ENCODE results near the gene SPATA21.
"Not testable (repeated sequence)": the region's sequence is repeated elsewhere in the genome, so short reads cannot be mapped to it uniquely, and the experiment has no call there.

The SPATA21 gene

DNA sequence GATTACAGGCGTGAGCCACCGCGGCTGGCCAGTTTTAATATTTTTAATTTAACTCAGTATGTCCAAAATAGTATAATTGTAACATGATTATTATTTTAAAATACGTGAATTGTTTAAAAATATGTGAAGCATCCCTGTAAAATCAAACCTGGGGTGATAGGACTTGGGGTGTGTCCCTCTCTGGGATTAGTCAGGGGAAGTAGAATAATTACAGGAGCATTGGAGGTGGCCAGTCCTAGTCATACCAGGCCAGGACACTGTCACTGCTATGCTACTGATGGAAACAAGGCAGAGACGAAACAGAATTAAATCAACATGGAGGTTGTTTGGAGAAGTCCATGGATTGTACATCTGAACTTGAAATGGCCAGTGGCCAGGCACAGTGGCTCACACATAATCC lies 53.3 kb downstream of the SPATA21 start:
- DNase-seq (ENCODE audit: low spot score), result no peak

DNA sequence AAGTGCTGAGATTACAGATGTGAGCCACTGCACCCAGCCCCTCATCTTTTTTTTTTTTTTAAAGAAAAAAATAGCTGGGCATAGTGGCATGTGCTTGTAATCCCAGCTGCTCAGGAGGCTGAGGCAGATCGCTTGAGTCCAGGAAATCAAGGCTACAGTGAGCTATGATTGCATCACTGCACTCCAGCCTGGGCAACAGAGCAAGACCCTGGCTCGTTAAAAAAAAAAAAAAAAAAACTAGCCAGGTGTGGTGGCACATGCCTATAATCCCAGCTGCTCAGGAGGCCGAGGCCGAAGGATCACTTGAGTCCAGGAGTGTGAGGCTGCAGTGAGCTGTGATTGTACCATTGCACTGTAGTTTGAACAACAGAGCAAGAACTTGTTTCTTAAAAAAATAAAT lies 56.4 kb downstream of the SPATA21 start:
- DNase-seq (ENCODE audit: low spot score), result no peak

DNA sequence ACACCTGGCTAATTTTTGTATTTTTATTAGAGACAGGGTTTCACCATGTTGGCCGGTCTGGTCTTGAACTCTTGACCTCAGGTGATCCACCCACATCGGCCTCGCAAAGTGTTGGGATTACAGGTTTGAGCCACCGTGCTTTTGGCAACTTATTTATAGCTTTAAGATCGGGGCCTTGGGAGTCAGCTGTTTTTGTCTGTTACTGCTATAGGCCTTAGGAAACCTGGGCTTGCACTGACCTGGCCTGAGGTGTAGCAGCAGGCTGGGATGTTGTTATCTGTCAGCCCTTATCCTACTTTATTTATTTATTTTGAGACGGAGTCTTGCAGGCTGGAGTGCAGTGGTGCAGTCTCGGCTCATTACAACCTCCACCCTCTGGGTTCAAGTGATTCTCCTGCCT lies 58.8 kb downstream of the SPATA21 start:
- no peak for DNase-seq (ENCODE audit: low spot score)

- DNase-seq (ENCODE audit: low spot score), result no peak
Measured at GRCh38 chr1:16376971-16377370, 60.3 kb downstream of the SPATA21 start.

GRCh38 chr1:16375521-16376340 lies 61.5 kb downstream of the SPATA21 start:
- DNase-seq (ENCODE audit: low spot score), result no peak

GRCh38 chr1:16374266-16374665 lies 63.0 kb downstream of the SPATA21 start:
- DNase-seq (ENCODE audit: low spot score), result no peak

GRCh38 chr1:16372535-16373285 lies 64.5 kb downstream of the SPATA21 start:
- DNase-seq (ENCODE audit: low spot score), result no peak

GRCh38 chr1:16371725-16372124 lies 65.5 kb downstream of the SPATA21 start:
- no peak for DNase-seq (ENCODE audit: low spot score)

DNA sequence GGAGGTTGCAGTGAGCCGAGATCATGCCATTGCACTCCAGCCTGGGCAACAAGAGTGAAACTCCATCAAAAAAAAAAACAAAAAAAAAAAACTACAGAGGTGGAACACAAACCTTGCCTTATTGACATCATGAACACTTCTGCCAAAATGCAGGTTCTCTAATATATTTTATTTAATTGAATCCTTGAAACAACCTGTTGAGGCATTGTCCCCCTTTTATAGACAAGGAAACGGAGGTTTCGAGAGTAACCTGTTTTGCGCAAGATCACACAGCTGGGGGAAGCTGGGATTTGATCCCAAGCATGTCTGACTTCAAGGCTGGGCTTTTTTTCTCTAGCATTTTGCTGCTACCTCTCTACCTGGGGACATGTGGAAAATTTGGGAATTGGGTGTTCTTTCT lies 67.4 kb downstream of the SPATA21 start:
- DNase-seq (ENCODE audit: low spot score), result no peak

DNA sequence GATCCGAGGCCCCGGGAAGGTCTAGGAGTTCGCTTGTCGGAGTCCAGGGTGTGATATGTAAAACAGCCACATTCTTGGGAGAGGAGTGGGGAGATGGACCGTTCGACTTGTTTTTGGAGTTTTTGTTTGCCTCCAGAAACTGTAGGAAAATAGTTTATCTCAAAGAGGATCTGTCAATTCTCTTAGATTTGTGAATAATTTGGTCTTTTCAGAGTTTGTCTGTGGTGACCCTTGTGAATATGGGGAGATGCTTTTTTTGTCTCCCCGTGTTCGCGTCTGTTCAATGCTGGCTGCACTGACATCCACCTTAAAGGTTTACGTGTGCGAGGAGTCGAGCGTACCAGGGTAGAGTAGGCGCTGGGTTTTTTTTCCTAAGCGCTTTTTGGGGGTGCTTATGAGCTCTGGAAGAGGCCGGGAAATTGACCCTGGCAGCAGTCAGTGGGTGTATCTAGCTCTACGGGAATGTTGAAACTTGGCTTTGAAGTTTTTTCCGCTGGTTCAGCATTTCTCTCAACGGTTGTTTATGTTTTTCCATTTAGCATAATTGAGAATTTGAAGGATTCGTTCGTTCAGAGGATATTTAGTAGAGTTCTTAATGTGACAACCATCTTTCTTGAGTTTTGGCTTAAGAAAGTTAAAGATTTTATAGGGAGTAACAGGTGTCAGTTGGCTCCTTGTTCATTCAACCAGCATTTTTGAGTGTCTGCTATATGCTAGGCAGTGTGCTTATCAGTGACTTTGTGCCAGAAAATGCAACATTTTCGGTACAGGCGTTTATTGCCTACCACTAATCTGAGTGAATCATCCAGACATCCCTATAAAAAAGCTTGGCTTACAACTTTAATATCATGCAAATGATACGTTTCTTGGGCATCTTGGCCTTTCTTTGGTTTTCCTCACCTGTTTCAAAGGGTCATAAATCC lies 69.0 kb downstream of the SPATA21 start:
- DNase-seq (ENCODE audit: low spot score), result no peak

- DNase-seq (ENCODE audit: low spot score), result no peak
Measured at GRCh38 chr1:16367258-16367967, 69.8 kb downstream of the SPATA21 start.

DNA sequence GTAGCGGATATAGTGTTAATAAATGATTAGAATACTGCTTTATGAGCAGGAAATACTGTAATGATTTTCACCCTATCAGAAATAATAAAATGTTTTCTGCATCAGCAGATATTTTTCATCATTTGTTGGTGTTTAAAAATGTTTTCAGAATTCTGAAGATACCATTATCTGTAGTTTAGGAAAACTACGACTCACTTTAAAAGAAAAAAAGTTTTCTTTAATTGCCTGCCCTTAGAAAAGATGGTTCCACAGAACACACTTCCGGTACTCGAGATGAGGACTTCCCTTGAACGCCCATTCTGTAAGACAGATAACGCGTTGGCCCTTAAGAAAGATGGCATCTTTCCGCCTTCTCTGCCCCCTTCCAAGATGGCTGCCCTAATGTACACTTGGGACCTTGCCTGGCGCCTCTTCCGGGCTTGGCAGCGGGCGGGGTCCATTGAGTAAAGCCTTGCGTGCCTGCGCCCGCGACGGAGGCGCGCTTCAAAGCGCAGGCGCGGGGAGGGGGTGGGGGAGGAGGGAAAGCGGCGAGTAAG lies 70.4 kb downstream of the SPATA21 start, which contains the start of gene SZRD1:
TSS of gene SZRD1 (plus strand) at position 521 of the 536 bp plus-strand sequence. CDS start 16 bp downstream, outside the sequence.
- peak; percentile 90 for DNase-seq (ENCODE audit: low spot score)

DNA sequence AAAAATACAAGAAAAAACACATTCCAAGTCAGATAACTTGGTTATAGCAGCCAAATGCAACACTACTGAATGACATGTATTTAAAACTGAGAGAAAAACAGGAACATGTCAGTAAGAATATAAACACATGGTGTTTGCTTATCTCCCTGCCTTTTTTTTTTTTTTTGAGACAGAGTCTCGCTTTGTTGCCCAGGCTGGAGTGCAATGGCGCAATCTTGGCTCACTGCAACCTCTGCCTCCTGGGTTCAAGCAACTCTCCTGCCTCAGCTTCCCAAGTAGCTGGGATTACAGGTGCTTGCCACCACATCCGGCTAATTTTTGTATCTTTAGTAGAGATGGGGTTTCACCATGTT lies 72.1 kb downstream of the SPATA21 start:
- not testable (repeated sequence) for DNase-seq (ENCODE audit: low spot score)

GRCh38 chr1:16356867-16357266 lies 80.4 kb downstream of the SPATA21 start:
- no peak for DNase-seq (ENCODE audit: low spot score)

DNA sequence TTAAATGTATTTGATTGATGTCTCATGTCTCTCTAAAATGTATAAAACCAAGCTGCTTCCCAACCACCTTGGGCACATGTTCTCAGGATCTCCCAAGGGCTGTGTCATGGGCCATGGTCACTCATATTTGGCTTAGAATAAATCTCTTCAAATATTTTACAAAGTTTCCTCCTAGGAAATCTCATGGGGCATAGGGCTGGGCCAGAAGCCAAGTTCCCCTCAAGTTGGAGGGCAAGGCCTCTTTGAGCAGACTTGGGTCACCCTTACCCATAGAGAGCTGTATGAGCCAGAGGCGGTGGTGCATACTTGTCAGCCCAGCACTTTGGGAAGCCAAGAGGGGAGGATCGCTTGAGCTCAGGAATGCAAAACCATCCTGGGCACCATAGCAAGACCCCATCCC lies 82.6 kb downstream of the SPATA21 start:
- no peak for DNase-seq (ENCODE audit: low spot score)

DNA sequence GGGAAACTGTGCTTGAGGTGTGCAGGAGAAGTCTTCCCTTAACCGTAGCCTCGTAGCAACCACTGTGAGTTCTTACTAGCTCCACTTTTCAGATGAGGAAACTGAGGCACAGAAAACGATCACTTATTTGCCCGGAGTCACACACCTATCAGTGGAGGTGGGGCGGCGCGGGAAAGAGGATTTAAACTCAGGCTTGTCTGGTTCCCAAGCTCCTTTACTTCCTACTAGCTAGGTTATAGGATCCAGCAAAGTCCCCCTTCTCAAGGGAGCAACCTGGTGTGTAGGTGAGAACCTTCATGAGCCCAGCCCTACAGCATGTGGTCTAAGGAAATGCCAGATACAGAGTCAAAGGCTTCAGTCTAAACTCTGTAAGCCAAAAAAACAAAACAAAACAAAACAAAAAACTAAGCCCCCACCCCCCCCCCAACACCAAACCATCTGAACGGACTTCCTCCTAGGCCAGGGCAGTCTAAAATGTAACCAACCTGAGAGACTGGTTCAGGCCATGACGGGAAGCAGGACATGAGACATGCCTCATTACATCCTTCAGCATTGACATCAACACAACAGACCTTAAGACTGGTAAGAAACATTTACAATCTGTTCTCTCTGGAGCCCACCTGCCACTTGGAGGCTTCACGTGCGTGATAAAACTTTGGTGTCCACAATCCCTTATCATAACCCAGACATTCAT lies 84.2 kb downstream of the SPATA21 start:
- no peak for DNase-seq (ENCODE audit: low spot score)

DNA sequence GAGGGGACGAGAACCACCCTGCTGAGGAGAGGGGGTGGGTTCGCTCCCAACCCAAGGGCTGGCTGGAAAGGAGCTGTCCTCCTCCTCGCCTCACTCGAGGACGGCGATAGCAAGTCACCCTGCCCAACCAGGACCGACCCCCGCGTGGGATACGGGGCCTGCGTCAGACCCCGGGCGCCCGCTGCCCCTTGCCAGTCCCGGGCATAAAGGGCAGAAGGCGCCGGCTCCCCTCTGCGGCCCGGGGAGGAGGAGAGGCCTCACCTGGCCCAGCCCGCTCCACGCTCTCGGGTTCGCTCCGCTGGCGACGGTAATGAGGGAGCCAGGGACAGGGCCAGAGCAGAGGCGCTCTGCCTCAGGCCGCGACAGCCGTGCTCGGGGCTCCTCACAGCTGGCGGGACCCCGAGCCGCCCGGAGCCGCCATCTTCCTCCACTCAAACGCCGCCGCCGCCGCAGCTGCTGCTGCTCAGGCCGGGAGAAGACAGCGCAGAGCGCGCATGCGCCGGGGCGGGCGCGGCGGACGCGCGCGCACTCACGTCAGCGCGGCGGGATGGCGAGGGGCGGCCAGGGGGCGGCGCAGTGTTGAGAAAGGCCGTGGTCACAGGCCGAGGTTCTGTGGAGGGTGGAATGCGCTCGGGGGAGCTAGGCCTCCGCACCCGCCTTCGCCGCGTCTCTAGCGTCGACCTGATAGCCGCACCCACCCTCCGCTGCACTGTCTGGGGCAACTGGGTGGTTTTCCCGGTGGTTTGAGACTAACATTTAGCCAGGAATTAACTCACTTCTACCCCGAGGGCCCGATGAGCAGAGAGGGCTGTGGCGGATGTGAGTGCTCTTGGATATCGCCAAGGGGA lies 85.0 kb downstream of the SPATA21 start, which contains the start of gene FBXO42:
TSS of gene FBXO42 (minus strand) at position 487 of the 848 bp plus-strand sequence. CDS start 37,062 bp downstream, outside the sequence.
- peak; percentile 69 for DNase-seq (ENCODE audit: low spot score)

GRCh38 chr1:16351456-16351993 lies 85.7 kb downstream of the SPATA21 start:
- DNase-seq (ENCODE audit: low spot score), result no peak

GRCh38 chr1:16349847-16350406 lies 87.3 kb downstream of the SPATA21 start:
- no peak for DNase-seq (ENCODE audit: low spot score)
